ENCODE data around the gene FRRS1L.
A peak's percentile ranks its signal among the peaks of the same experiment; 100 is the strongest.

FRRS1L gene

DNA sequence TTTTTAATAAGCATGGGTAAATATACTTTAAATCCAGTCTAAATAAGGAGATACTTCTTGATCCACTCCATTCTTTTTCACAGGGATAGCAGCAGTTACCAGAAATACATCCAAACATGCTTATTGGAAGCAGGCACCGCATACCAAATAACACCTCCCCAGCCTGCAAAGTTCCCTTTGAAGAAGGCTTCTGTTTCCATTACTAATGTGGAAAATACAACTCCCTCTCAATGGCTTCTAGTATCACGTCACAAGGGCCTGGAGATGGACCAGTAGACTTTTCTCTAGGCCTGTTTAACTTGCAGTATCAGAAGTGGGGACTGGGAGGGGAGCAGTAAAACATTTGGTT lies 68.1 kb downstream of the FRRS1L start:
- H3K27me3 Mint-ChIP-seq: no peaks in the 10 kb centered on the region
- peaks cover 0 to 2% of the 10 kb centered on the region in 2 donors for H3K9me3 Mint-ChIP-seq
- ATAC-seq (replicated peaks): no peak
- DNase-seq: no peak
- peaks cover 48 to 65% of the 10 kb centered on the region in 2 donors for H3K4me1 Mint-ChIP-seq (ENCODE audit: low read depth in 2 of 2)
- peaks cover 9% of the 10 kb centered on the region for H3K36me3 Mint-ChIP-seq (ENCODE audit: insufficient read depth)
- no peak overlapping the region for H3K4me3 Mint-ChIP-seq
- H3K27ac Mint-ChIP-seq: peak overlapping the region in 1 of 2 donors; percentile 81

DNA sequence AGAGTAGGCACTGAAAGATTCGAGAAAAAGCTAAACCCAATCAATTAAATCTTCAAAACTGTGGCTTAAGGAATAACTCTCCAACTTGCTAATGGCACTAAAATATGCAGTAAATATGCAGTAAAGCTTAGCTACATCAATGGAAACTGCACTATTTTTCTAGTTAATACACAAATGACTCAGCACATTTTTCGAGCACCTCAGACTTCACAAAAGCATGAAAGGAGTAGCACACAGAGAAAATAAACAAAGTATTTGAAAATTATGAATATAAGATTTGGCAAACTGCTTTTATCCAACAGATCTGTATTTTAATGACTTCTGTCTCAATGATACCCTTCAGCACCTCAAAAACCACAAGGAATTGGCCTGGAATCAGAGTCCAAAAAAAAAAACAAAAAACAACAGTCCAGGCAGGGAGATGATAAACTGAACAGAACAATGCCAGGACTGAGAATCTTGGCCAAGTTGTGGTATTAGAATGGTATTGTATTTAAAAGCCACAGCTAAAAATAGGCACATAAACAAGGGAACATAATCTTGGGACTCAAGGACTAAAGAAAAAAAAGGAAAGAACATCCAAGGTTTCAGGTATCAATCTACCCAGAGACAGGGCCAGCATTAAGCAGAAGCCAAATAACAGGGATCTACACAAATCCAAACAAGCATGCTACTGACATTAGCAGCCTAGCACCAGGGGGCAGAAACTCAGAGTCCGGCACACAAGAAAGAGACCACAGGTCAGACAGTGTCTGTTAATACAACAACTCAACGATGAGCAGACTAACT lies 68.7 kb downstream of the FRRS1L start:
- H3K4me3 Mint-ChIP-seq: no peak overlapping the region
- ATAC-seq (replicated peaks) (no peak), DNase-seq (no peak)
- peaks cover 9% of the 10 kb centered on the region for H3K36me3 Mint-ChIP-seq (ENCODE audit: insufficient read depth)
- peaks cover 46 to 70% of the 10 kb centered on the region in 2 donors for H3K4me1 Mint-ChIP-seq (ENCODE audit: low read depth in 2 of 2)
- H3K27me3 Mint-ChIP-seq: no peaks in the 10 kb centered on the region
- peak overlapping the region in 1 of 2 donors; percentile 81 for H3K27ac Mint-ChIP-seq
- H3K9me3 Mint-ChIP-seq: no peaks in the 10 kb centered on the region

DNA sequence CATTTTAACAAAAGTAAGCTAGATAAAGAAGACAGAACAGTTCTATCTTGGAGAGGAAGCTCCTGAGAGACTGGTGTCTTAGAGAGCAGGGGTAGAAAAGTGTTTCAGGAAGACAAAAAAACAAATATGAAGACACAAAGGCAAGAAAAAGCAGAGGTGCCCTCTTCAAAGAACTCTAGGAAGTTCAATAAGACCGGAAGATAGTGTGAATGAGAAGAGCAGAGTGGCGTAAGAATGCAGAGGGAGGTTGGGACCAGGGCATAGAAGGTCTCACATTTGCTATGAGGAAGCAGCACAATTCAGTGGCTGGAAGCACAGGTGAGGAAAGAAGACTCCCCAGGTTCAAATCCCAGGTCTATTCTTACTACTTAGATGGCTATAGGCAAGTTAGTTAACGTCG lies 69.9 kb downstream of the FRRS1L start:
- H3K27ac Mint-ChIP-seq: peak overlapping the region in 1 of 2 donors; percentile 13
- ATAC-seq (replicated peaks) (no peak), DNase-seq (no peak)
- H3K36me3 Mint-ChIP-seq (ENCODE audit: insufficient read depth): peaks cover 8% of the 10 kb centered on the region
- H3K4me1 Mint-ChIP-seq (ENCODE audit: low read depth in 2 of 2): peaks cover 39 to 70% of the 10 kb centered on the region in 2 donors
- no peaks in the 10 kb centered on the region for H3K9me3 Mint-ChIP-seq
- no peaks in the 10 kb centered on the region for H3K27me3 Mint-ChIP-seq
- H3K4me3 Mint-ChIP-seq: no peak overlapping the region

GRCh38 chr9:109095321-109095720 lies 71.7 kb downstream of the FRRS1L start:
- Mint-ChIP-seq H3K4me1 (ENCODE audit: low read depth in 2 of 2) (peaks cover 28 to 57% of the 10 kb centered on the region in 2 donors), H3K27ac (no peak overlapping the region), H3K4me3 (no peak overlapping the region), H3K36me3 (ENCODE audit: insufficient read depth) (peaks cover 16% of the 10 kb centered on the region), H3K27me3 (no peaks in the 10 kb centered on the region), H3K9me3 (no peaks in the 10 kb centered on the region)
- DNase-seq (no peak), ATAC-seq (replicated peaks) (no peak)

DNA sequence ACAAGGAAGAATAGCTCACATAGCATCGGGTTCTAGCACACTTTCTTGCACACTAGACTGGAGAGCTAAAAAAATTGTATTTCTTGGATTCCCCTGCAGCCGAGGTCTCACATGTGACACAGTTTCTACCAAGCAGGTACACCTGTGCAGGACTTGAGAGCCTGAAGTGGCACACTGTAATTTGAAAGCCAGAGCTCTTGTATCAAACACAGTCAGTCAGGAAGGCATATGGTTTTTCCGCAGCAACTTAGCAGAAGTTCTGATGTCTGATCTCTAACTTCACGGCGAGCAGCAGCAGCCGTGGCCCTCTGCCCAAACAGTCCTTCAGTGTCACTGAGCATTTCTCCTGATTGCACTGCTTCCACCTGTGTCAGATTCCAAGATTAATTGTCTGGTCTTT lies 72.8 kb downstream of the FRRS1L start:
- H3K4me3 Mint-ChIP-seq: no peak overlapping the region
- H3K9me3 Mint-ChIP-seq: no peaks in the 10 kb centered on the region
- DNase-seq (no peak), ATAC-seq (replicated peaks) (no peak)
- no peaks in the 10 kb centered on the region for H3K27me3 Mint-ChIP-seq
- peaks cover 26 to 54% of the 10 kb centered on the region in 2 donors for H3K4me1 Mint-ChIP-seq (ENCODE audit: low read depth in 2 of 2)
- peaks cover 26% of the 10 kb centered on the region for H3K36me3 Mint-ChIP-seq (ENCODE audit: insufficient read depth)
- H3K27ac Mint-ChIP-seq: no peak overlapping the region

- no peaks in the 10 kb centered on the region for H3K9me3 Mint-ChIP-seq
- peaks cover 39% of the 10 kb centered on the region for H3K36me3 Mint-ChIP-seq (ENCODE audit: insufficient read depth)
- no peak overlapping the region for H3K4me3 Mint-ChIP-seq
- H3K27ac Mint-ChIP-seq: peak overlapping the region in 1 of 2 donors; percentile 0
- H3K27me3 Mint-ChIP-seq: no peaks in the 10 kb centered on the region
- ATAC-seq (replicated peaks) (no peak), DNase-seq (no peak)
- H3K4me1 Mint-ChIP-seq (ENCODE audit: low read depth in 2 of 2): peaks cover 17 to 40% of the 10 kb centered on the region in 2 donors
Observed at GRCh38 chr9:109092587-109092986, 74.5 kb downstream of the FRRS1L start.

- DNase-seq: no peak
- H3K27me3 Mint-ChIP-seq: no peaks in the 10 kb centered on the region
- H3K4me3 Mint-ChIP-seq: no peak overlapping the region
- peaks cover 39% of the 10 kb centered on the region for H3K36me3 Mint-ChIP-seq (ENCODE audit: insufficient read depth)
- H3K9me3 Mint-ChIP-seq: no peaks in the 10 kb centered on the region
- peaks cover 16 to 38% of the 10 kb centered on the region in 2 donors for H3K4me1 Mint-ChIP-seq (ENCODE audit: low read depth in 2 of 2)
- H3K27ac Mint-ChIP-seq: no peak overlapping the region
- no peak for ATAC-seq (replicated peaks)
Observed at GRCh38 chr9:109092051-109092580, 74.9 kb downstream of the FRRS1L start.

DNA sequence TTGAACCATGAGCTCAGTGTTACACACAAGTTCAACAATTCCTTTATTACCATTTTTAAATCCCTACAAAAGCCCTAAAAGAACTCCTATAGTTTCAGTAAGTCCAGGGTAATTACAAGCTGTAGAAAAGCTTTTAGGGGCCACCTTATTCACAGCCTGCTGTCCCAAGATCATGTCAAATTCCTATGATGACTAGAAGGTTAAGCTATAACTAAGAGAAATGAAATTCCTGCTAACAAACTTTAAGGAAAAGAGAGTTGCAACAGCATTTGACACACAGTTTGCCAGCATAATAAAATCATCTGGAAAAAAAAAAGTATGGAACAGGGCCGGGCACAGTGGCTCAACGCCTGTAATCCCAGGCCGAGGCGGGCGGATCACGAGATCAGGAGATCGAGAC lies 78.8 kb downstream of the FRRS1L start:
- Mint-ChIP-seq H3K27ac (no peak overlapping the region), H3K4me1 (ENCODE audit: low read depth in 2 of 2) (peaks cover 3 to 21% of the 10 kb centered on the region in 2 donors)

DNA sequence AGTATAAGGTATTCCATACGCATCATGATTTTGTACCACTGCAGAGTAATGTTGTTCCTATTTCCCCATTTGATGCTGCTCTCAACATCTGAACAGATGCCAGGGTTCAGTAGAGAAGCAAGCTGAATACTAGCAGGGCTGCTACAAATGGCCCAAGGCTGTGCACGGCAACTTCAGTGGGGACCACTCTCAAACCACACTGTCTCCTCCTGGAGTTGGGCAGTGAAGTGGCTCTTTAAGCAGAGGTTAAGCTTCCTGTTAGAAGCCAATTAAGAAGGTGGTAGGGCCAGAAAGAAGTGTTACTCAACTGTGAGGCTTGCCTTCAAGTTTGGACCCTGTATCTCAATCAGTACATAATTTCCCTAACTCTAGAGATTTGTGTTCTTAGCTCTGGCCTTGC lies 79.3 kb downstream of the FRRS1L start:
- no peak overlapping the region for H3K4me3 Mint-ChIP-seq
- DNase-seq: no peak
- ATAC-seq (replicated peaks): no peak
- H3K27me3 Mint-ChIP-seq: no peaks in the 10 kb centered on the region
- H3K27ac Mint-ChIP-seq: no peak overlapping the region
- peaks cover 3 to 21% of the 10 kb centered on the region in 2 donors for H3K4me1 Mint-ChIP-seq (ENCODE audit: low read depth in 2 of 2)
- peaks cover 49% of the 10 kb centered on the region for H3K36me3 Mint-ChIP-seq (ENCODE audit: insufficient read depth)
- no peaks in the 10 kb centered on the region for H3K9me3 Mint-ChIP-seq

More for the DNA sequence above, 78.8 kb downstream of the FRRS1L start:
- H3K9me3 Mint-ChIP-seq: no peaks in the 10 kb centered on the region
- DNase-seq (no peak), ATAC-seq (replicated peaks) (no peak)
- H3K27me3 Mint-ChIP-seq: no peaks in the 10 kb centered on the region
- H3K36me3 Mint-ChIP-seq (ENCODE audit: insufficient read depth): peaks cover 45% of the 10 kb centered on the region
- no peak overlapping the region for H3K4me3 Mint-ChIP-seq

DNA sequence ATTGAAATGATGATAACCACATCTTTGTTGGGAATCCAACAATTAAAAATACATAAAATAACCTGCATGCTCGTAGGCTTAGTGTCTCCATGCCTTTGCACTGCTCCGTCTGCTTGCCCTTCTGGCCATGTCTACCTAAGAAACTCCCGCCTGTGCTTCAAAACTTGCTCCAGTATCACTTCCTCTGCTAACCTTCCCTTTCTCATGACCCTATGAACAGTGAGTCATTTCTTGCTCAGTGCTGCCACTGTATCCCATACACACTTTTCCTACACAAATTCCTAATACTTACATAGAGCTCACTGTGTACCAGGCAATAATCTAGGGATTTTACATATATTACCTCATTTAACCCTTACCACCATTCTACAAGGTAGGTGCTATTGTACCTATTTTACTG lies 80.8 kb downstream of the FRRS1L start:
- DNase-seq: no peak
- peaks cover 47% of the 10 kb centered on the region for H3K36me3 Mint-ChIP-seq (ENCODE audit: insufficient read depth)
- ATAC-seq (replicated peaks): no peak

DNA sequence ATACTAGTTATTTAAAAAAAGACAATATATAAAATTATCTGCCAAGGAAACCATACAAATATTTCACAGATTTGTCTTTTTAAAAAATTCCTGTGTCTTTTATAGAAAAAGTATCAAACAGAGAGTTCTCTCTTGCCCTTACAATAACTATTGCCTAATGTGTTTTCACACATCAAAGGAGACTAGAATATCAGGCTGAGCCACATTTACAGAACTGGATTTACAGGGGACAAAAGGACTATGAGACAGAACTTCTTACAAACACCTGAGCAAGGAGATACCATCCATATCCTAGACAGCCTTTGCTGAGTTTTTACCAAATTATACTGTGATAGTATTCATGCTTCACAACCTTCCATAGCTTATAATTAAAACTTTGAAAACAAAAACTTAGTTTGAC lies 81.5 kb downstream of the FRRS1L start:
- no peak for DNase-seq
- Mint-ChIP-seq H3K27ac (peak overlapping the region in 1 of 2 donors; percentile 71), H3K27me3 (no peaks in the 10 kb centered on the region), H3K4me1 (ENCODE audit: low read depth in 2 of 2) (peaks cover 2 to 21% of the 10 kb centered on the region in 2 donors), H3K4me3 (no peak overlapping the region), H3K36me3 (ENCODE audit: insufficient read depth) (peaks cover 41% of the 10 kb centered on the region), H3K9me3 (no peaks in the 10 kb centered on the region)
- no peak for ATAC-seq (replicated peaks)

More for the DNA sequence above, 80.8 kb downstream of the FRRS1L start:
- Mint-ChIP-seq H3K27me3 (no peaks in the 10 kb centered on the region), H3K4me1 (ENCODE audit: low read depth in 2 of 2) (peaks cover 2 to 21% of the 10 kb centered on the region in 2 donors), H3K4me3 (no peak overlapping the region), H3K9me3 (no peaks in the 10 kb centered on the region), H3K27ac (peak overlapping the region in 1 of 2 donors; percentile 71)

DNA sequence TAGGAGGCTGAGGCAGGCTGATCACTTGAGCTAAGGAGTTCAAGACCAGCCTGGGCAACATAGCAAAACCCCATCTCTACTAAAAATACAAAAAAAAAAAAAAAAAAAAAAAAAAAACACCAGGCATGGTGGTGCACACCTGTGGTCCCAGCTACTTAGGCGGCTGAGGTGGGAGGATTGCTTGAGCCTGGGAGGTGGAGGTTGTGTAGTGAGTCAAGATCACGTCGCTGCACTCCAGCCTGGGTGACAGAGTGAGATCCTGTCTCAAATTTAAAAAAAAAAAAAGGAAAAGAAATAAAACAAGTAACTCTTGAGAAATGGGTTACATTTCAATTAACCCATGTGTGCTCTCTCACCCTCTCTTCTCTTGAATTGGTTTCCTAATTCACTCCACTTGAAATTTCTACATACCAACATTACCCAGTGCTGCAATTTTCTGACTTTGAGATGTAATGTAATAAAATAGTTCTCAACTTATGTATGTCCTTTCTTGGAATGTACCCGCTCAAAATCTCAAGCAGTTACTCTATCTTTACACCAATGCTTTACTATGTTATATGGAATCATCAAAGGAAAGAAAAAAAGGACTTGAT lies 83.1 kb downstream of the FRRS1L start:
- no peak overlapping the region for H3K27ac Mint-ChIP-seq
- DNase-seq (no peak), ATAC-seq (replicated peaks) (no peak)
- no peaks in the 10 kb centered on the region for H3K27me3 Mint-ChIP-seq
- H3K4me3 Mint-ChIP-seq: no peak overlapping the region
- peaks cover 35% of the 10 kb centered on the region for H3K36me3 Mint-ChIP-seq (ENCODE audit: insufficient read depth)
- no peaks in the 10 kb centered on the region for H3K9me3 Mint-ChIP-seq
- peaks cover 2 to 21% of the 10 kb centered on the region in 2 donors for H3K4me1 Mint-ChIP-seq (ENCODE audit: low read depth in 2 of 2)

DNA sequence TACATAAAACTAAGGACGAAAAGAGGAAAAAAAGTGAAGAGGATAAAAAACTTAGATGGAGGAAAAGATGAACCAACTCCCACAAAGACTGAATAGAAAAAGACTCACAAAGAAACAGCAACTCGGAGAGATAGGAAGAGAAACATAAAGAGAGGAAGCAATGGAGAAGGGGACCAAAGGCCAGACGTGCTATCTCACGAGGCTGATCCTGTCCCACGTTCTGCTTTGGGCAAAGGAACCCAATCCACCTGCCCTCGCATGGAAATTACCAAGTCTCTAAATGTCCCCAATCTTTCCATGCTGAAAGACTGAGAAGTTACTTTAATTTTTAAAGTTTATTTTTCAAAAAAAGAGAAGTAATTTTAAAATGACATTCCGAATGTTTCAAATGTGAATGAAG lies 83.9 kb downstream of the FRRS1L start:
- Mint-ChIP-seq H3K4me1 (ENCODE audit: low read depth in 2 of 2) (peaks cover 2 to 21% of the 10 kb centered on the region in 2 donors), H3K27me3 (no peaks in the 10 kb centered on the region), H3K27ac (peak overlapping the region in 1 of 2 donors; percentile 6), H3K4me3 (no peak overlapping the region), H3K36me3 (ENCODE audit: insufficient read depth) (peaks cover 35% of the 10 kb centered on the region), H3K9me3 (no peaks in the 10 kb centered on the region)
- ATAC-seq (replicated peaks) (no peak), DNase-seq (no peak)

- H3K36me3 Mint-ChIP-seq (ENCODE audit: insufficient read depth): peaks cover 38% of the 10 kb centered on the region
- H3K9me3 Mint-ChIP-seq: no peaks in the 10 kb centered on the region
- H3K4me1 Mint-ChIP-seq (ENCODE audit: low read depth in 2 of 2): peaks cover 2 to 21% of the 10 kb centered on the region in 2 donors
- H3K27me3 Mint-ChIP-seq: no peaks in the 10 kb centered on the region
- H3K27ac Mint-ChIP-seq: no peak overlapping the region
- DNase-seq (no peak), ATAC-seq (replicated peaks) (no peak)
- no peak overlapping the region for H3K4me3 Mint-ChIP-seq
Observed at GRCh38 chr9:109082091-109082620, 84.9 kb downstream of the FRRS1L start.
